GM12878 (cell line): ENCODE measurements around the gene VAC14. TPM values are rescaled to one million over a fixed set of nuclear protein-coding genes. Genes with fewer than 3 reads are reported as not detected.

ENCODE experiments used
- ATAC-seq: fragments of 200-7000 bp; cut with Tn5 transposase; 3 replicates; pipeline ENCODE4 v1.9.1; 2020; ENCODE audit warnings: mild to moderate bottlenecking, moderate library complexity
- BruUV-seq: library from RNA; stranded (reverse); fragments of 400-500 nt; replicated peaks from 2 replicates; lab custom pipeline; 2021; lab: Mats Ljungman, UMichigan
- CTCF ChIA-PET: fragments of 300-600 bp; sonication (Branson Sonifier 250); formaldehyde crosslinking; extraction: SDS; loops from one replicate; lab custom pipeline; 2021; ENCODE audit warnings: inconsistent platforms; lab: Yijun Ruan, JAX
- POLR2A ChIA-PET: fragments of 350-600 bp; formaldehyde crosslinking; extraction: SDS; loops from one replicate; lab custom pipeline; 2021; ENCODE audit warnings: inconsistent platforms; lab: Charles Lee
- RAD21 ChIA-PET: fragments of 300-600 bp; sonication (Branson Sonifier 250); formaldehyde crosslinking; loops from one replicate; lab custom pipeline; 2023; ENCODE audit warnings: antibody characterized with exemption; ENCODE audit not compliant: unreplicated experiment; lab: Charles Lee
- SMC1A ChIA-PET: fragments of 300-600 bp; sonication (Branson Sonifier 250); formaldehyde crosslinking; loops from one replicate; lab custom pipeline; 2023; ENCODE audit not compliant: unreplicated experiment, uncharacterized antibody; lab: Charles Lee
- DNase-seq: peaks from one replicate; pipeline ENCODE4 v3.0.0-alpha.2; 2011; ENCODE audit warnings: low read depth, low spot score
- FAIRE-seq: peaks from 3 replicates; lab custom pipeline; 2011; peaks lifted over from hg19 to GRCh38; lab: Jason Lieb, UNC
- H2AFZ ChIP-seq: 2 replicates; pipeline ENCODE4 v1.6.0; 2011; ENCODE audit warnings: low read depth, low read length, control low read depth; ENCODE audit not compliant: control insufficient read depth
- H3K27ac ChIP-seq: 2 replicates; pipeline ENCODE4 v1.5.1; 2011; ENCODE audit warnings: control low read depth; ENCODE audit not compliant: control insufficient read depth, insufficient read depth
- H3K27me3 ChIP-seq, 2 experiments: replicated peaks in 1 of 2; 2 replicates each; pipeline versions ENCODE4 v1.6.0 to v1.6.1; 2011; ENCODE audit warnings: low read length in 1 of 2; ENCODE audit not compliant: control insufficient read depth in 2 of 2, insufficient read depth in 2 of 2
- H3K36me3 ChIP-seq, 2 experiments: 2 replicates each; pipeline ENCODE4 v1.5.1; 2011; ENCODE audit warnings: low read length in 1 of 2; ENCODE audit not compliant: control insufficient read depth in 2 of 2, insufficient read depth in 2 of 2
- H3K4me1 ChIP-seq: 2 replicates; pipeline ENCODE4 v1.6.1; 2011; ENCODE audit warnings: mild to moderate bottlenecking, low read length, moderate library complexity, mixed read lengths; ENCODE audit not compliant: control insufficient read depth, insufficient read depth
- H3K4me2 ChIP-seq: 2 replicates; pipeline ENCODE4 v1.6.0; 2011; ENCODE audit warnings: control low read depth; ENCODE audit not compliant: control insufficient read depth, insufficient read depth
- H3K4me3 ChIP-seq: fragments of 200-600 bp; sonication (generic); 2 replicates; pipeline ENCODE4 v1.5.1; 2016
- H3K79me2 ChIP-seq: 2 replicates; pipeline ENCODE4 v1.6.0; 2011; ENCODE audit warnings: low read length; ENCODE audit not compliant: control insufficient read depth, insufficient read depth
- H3K9ac ChIP-seq: 2 replicates; pipeline ENCODE4 v1.8.0; 2011; ENCODE audit warnings: low read length, control low read depth, mixed read lengths; ENCODE audit not compliant: control insufficient read depth, insufficient read depth
- H3K9me3 ChIP-seq: replicated peaks from 3 replicates; pipeline ENCODE4 v1.5.1; 2011; ENCODE audit warnings: mild to moderate bottlenecking, low read length; ENCODE audit not compliant: control insufficient read depth, insufficient read depth
- H4K20me1 ChIP-seq: 2 replicates; pipeline ENCODE4 v1.6.0; 2011; ENCODE audit not compliant: control insufficient read depth, insufficient read depth
- CTCF ChIP-seq, 3 experiments: IDR thresholded peaks in 2 of 3; conservative IDR thresholded peaks in 1 of 3; 2 replicates each; pipeline ENCODE4 v1.5.1; 2011; ENCODE audit warnings: low read depth in 3 of 3, low read length in 3 of 3, mild to moderate bottlenecking in 3 of 3, control low read depth in 2 of 3, moderate library complexity in 2 of 3, inconsistent platforms in 1 of 3, mixed read lengths in 1 of 3; ENCODE audit not compliant: control insufficient read depth in 2 of 3, insufficient read depth in 1 of 3; ENCODE audit errors: extremely low read depth in 1 of 3
- KAT2A ChIP-seq: conservative IDR thresholded peaks from 2 replicates; pipeline ENCODE4 v1.6.1; 2011; ENCODE audit warnings: low read depth, low read length; ENCODE audit not compliant: control insufficient read depth
- ZNF384 ChIP-seq: IDR thresholded peaks from 2 replicates; pipeline ENCODE4 v1.6.1; 2012; ENCODE audit warnings: low read depth, mild to moderate bottlenecking, low read length, improper control_type of control experiment, borderline replicate concordance
- WGBS: methylation state at CpG from one replicate; pipeline ENCODE4 v1.1.6; 2016; ENCODE audit warnings: low lambda C conversion rate; ENCODE audit not compliant: insufficient replicate concordance, insufficient coverage; ENCODE audit errors: missing lambda C conversion rate; 5-methylcytosine and 5-hydroxymethylcytosine counted together
- in situ Hi-C: fragments of 300-500 bp; cut with MboI; formaldehyde crosslinking; loops from 9 replicates; pipeline ENCODE4 v1.14.3; 2018; ENCODE audit warnings: mixed read lengths
- intact Hi-C: fragments of 100-400 bp; cut with micrococcal nuclease; formaldehyde crosslinking; loops from one replicate; pipeline ENCODE4 v1.14.2; 2022; ENCODE audit not compliant: unreplicated experiment
- polyA plus RNA-seq, 11 experiments: library from polyadenylated mRNA; depleted of rRNA in 4 of 11; unstranded in 6 of 11; stranded (reverse) in 5 of 11; fragments of >200 nt; fragmentation: Nextera tagmentation in 4 of 11; fragmentation: Illumina TruSeq in 1 of 11; extraction: Ambion mirVana in 4 of 11; extraction: Trizol in 1 of 11; gene quantifications; 1 replicate in 1 of 11; 2 replicates in 10 of 11; pipeline versions ENCODE4 v1.2.1 to v1.2.3, GENCODE V29; 2011 to 2016; ENCODE audit warnings: inconsistent platforms in 2 of 11, missing spikeins in 2 of 11, low read depth in 1 of 11
- total RNA-seq, 4 experiments: library from RNA; depleted of rRNA in 3 of 4; stranded (reverse); fragments of >200 nt in 3 of 4; fragmentation: Illumina TruSeq in 1 of 4; extraction: Trizol in 1 of 4; gene quantifications; 2 replicates each; pipeline versions ENCODE4 v1.2.1 to v1.2.3, GENCODE V29; 2013 to 2021

VAC14 gene
- total and polyA plus RNA-seq, 10 of the 15 experiments (the other 5 are each of a cell fraction or from before 2014, with no cell fraction given), result 1.3 to 45.5 (median 25.5) TPM

GRCh38 chr16:70736465-70737376, 64.2 kb downstream of the VAC14 start:
- ATAC-seq, result no peak
- SMC1A ChIA-PET, result interaction anchor here (1.6 kb wide), 1 partner anchor 34 kb away, joined by 5 read pairs; no protein-coding TSS in a partner anchor

More at GRCh38 chr16:70736465-70737376, 64.2 kb downstream of the VAC14 start:
- ChIA-PET CTCF (interaction anchor here (0.6 to 2.6 kb wide), 2 partner anchors 34 kb away, joined by 3 to 18 read pairs; no protein-coding TSS in a partner anchor), POLR2A (interaction anchor here (0.5 kb wide), 1 partner anchor 1907 kb away, joined by 4 read pairs; no protein-coding TSS in a partner anchor), RAD21 (no interaction called here)
- Histone ChIP-seq H3K4me2 (peak overlapping the region; percentile 73), H3K9ac (no peak overlapping the region; the same call in 1 of the 2 replicates), H4K20me1 (no peaks in the 10 kb centered on the region), H3K9me3 (no peaks in the 10 kb centered on the region), H3K4me3 (no peak overlapping the region), H2AFZ (no peak overlapping the region), H3K36me3 (peaks cover 0 to 8% of the 10 kb centered on the region in 2 experiments; a peak in 3 of 4 replicates), H3K27me3 (no peaks in the 10 kb centered on the region), H3K4me1 (peaks cover 22% of the 10 kb centered on the region), H3K79me2 (no peaks in the 10 kb centered on the region), H3K27ac (peak overlapping the region; percentile 71)
- no peak for TF ChIP-seq CTCF (IDR thresholded peaks at IDR 0.05 in 2 of 3, conservative IDR thresholded peaks at IDR 0.05 in 1 of 3; ENCODE audit: control insufficient read depth in 2 of 3, extremely low read depth in 1 of 3, insufficient read depth in 1 of 3, low read depth in 3 of 3, low read length in 3 of 3)
- TF ChIP-seq ZNF384, result no peak
- TF ChIP-seq KAT2A, result no peak
- in situ Hi-C loops (no loop called here), intact Hi-C loops (no loop called here)
- 92% methylated on average over 17 of the region's 18 CpGs for WGBS
- BruUV-seq, result no TSS peak
- FAIRE-seq (no peak), DNase-seq (no peak)
